ENCODE measurements around the gene COX7A1. TPM values are rescaled to one million over a fixed set of nuclear protein-coding genes. Genes with fewer than 3 reads are reported as not detected.
"Not testable (repeated sequence)": the region's sequence is repeated elsewhere in the genome, so short reads cannot be mapped to it uniquely, and the experiment has no call there.

COX7A1 gene
- polyA plus RNA-seq, result 100 to 1,000 TPM in 2 of 3 donors, 10 to 100 TPM in 1; 25.9 to 132 (median 119) TPM

DNA sequence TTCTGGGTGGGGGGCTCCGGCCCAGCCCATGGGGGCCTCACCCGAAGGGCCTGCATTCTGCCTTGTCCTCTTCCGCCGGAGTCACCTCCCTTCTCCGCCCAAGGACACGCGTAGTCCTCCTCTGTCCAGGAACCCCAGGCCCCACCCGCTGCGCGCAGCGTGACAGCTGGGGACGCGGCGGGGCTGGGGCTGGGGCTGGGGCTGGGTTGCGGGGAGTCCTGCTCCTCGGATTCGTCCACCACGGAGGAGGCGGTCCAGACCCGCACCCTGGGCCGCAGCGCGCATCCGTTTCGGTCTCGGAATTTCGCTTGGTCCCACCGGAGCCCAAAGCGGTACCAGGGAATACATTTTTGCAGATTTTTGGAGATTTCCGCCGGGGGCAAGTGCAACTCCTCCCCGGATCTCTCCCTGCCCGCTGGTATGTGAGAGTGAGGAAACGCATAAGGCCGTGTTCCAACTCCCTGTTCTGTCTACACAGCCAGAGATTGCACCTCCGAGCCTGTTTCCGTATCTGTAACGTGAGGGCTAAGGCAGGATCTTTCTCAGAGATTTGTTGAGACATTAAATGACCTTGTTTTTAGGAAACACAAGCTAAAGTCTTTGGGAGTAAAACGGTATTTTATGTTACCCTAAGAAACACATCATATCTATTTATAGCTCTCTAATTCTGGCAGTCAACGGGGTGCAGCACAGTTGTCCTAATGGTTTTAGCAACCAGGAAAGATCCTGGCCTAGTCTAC, at the start of gene COX7A1:
COX7A1 (minus strand) TSS at position 96 of the 740 bp plus-strand sequence; CDS start at position 56, 40 bp downstream.
- 12 to 58% (median 23%) methylated on average over 40 of the region's 40 CpGs for WGBS, 3 donors

DNA sequence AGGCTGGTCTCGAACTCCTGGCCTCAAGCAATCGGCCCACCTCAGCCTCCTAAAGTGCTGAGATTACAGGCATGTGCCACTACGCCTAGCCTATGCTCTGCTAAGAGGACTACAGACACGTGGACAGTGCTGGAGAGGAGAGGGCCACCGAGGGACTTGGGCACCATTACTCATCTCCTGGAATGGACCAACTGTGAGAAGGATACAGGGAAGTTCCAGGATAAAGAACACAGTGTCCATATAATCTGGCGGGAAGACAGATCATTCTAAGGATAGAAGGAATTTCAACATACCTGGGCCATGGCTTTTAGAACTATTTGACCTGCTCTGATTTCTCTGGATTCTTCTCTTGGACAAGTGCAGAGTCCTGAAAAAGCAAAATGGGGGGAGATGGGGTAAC, 49.4 kb upstream of the COX7A1 start:
- 85 to 93% (median 92%) methylated on average over 6 of the region's 6 CpGs for WGBS, 3 donors
- H3K27ac ChIP-seq (ENCODE audit: low read depth, low read length), result no peak overlapping the region

More for the DNA sequence above, at the start of gene COX7A1:
- H3K27ac ChIP-seq (ENCODE audit: low read depth, low read length), result peak within 1 kb of the TSS; percentile 35

GRCh38 chr19:36198119-36198518, 45.9 kb upstream of the COX7A1 start:
- H3K27ac ChIP-seq (ENCODE audit: low read depth, low read length), result no peak overlapping the region
- 85 to 93% (median 91%) methylated on average over 2 of the region's 2 CpGs for WGBS, 3 donors

GRCh38 chr19:36196249-36196648, 44.0 kb upstream of the COX7A1 start:
- 90 to 100% (median 99%) methylated on average over 2 of the region's 2 CpGs for WGBS, 3 donors
- H3K27ac ChIP-seq (ENCODE audit: low read depth, low read length), result no peak overlapping the region

- 92 to 94% (median 94%) methylated on average over 5 of the region's 5 CpGs for WGBS, 3 donors
- H3K27ac ChIP-seq (ENCODE audit: low read depth, low read length), result not testable (repeated sequence)
These were observed 34.5 kb upstream of the COX7A1 start for GRCh38 chr19:36186722-36187121.

GRCh38 chr19:36183245-36183628, 31.0 kb upstream of the COX7A1 start:
- WGBS, 3 donors, result 85 to 88% (median 86%) methylated on average over 10 of the region's 10 CpGs

GRCh38 chr19:36182612-36183244, 30.5 kb upstream of the COX7A1 start:
- no peak overlapping the region for H3K27ac ChIP-seq (ENCODE audit: low read depth, low read length)
- 88 to 90% (median 89%) methylated on average over 17 of the region's 17 CpGs for WGBS, 3 donors

More at GRCh38 chr19:36183245-36183628, 31.0 kb upstream of the COX7A1 start:
- no peak overlapping the region for H3K27ac ChIP-seq (ENCODE audit: low read depth, low read length)

DNA sequence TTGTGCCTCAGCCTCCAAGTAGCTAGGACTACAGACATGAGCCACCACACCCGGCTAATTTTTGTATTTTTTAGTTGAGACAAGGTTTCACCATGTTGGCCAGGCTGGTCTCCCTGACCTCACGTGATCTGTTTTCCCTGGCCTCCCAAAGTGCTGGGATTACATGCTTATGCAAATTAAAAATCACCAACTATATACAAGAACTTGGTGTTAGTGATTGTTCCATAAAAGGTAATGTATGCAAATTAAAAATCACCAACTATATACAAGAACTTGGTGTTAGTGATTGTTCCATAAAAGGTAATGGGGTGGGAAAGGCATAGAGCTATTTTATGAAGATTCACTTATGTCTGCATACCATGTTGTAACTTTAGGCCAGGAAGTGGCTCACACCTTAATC, 26.8 kb upstream of the COX7A1 start:
- H3K27ac ChIP-seq (ENCODE audit: low read depth, low read length), result not testable (repeated sequence)
- 44 to 64% (median 56%) methylated on average over 2 of the region's 2 CpGs for WGBS, 3 donors

- 73 to 87% (median 81%) methylated on average over 7 to 8 of the region's 8 CpGs for WGBS, 3 donors
These were observed 21.6 kb upstream of the COX7A1 start for GRCh38 chr19:36173846-36174245.

GRCh38 chr19:36172852-36173251, 20.6 kb upstream of the COX7A1 start:
- H3K27ac ChIP-seq (ENCODE audit: low read depth, low read length), result no peak overlapping the region
- WGBS, 3 donors, result 82 to 96% (median 94%) methylated on average over 5 of the region's 5 CpGs

More at GRCh38 chr19:36173846-36174245, 21.6 kb upstream of the COX7A1 start:
- not testable (repeated sequence) for H3K27ac ChIP-seq (ENCODE audit: low read depth, low read length)

DNA sequence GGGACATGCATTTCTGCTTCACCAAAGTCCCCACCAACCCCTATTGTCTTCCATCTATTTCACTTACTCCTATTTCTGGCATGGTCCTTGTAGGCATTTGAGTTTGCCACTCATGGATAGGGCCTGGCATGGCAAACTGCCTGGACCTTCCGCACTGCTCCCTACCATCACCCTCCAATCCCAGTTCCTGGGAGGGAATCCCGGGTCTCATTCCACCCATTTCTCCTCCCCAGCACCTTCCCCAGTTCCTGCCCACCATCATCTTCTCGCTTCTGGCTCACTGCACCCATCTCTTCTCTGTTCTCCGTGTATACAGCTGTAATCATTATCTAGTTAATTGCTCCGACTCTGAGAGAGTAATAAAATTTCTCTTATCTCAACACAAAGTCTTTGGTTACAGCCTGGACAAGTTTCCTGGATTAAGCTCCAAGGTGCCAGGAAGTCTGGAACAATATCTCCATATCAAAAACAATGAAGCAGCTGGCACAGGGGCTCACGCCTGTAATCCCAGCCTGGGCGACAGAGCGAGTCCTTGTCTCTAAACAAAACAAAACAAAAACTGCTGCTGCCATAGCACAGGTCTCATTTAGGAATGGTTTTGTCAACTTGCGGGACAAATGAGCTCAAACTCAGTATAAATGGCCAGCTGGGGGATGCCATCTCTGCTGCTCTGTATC, 17.0 kb upstream of the COX7A1 start:
- H3K27ac ChIP-seq (ENCODE audit: low read depth, low read length), result no peak overlapping the region
- WGBS, 3 donors, result 48 to 68% (median 60%) methylated on average over 9 of the region's 9 CpGs

- H3K27ac ChIP-seq (ENCODE audit: low read depth, low read length), result no peak overlapping the region
- 89 to 96% (median 95%) methylated on average over 12 of the region's 12 CpGs for WGBS, 3 donors
These were observed 11.6 kb upstream of the COX7A1 start for GRCh38 chr19:36163813-36164212.

GRCh38 chr19:36160821-36161596, 8.8 kb upstream of the COX7A1 start:
- WGBS, 3 donors, result 90 to 95% (median 92%) methylated on average over 7 of the region's 7 CpGs

GRCh38 chr19:36153126-36153525, 879 bp upstream of the COX7A1 start:
- 91 to 95% (median 93%) methylated on average over 10 of the region's 10 CpGs for WGBS, 3 donors
- H3K27ac ChIP-seq (ENCODE audit: low read depth, low read length), result no peak overlapping the region

More at GRCh38 chr19:36160821-36161596, 8.8 kb upstream of the COX7A1 start:
- H3K27ac ChIP-seq (ENCODE audit: low read depth, low read length), result no peak overlapping the region

DNA sequence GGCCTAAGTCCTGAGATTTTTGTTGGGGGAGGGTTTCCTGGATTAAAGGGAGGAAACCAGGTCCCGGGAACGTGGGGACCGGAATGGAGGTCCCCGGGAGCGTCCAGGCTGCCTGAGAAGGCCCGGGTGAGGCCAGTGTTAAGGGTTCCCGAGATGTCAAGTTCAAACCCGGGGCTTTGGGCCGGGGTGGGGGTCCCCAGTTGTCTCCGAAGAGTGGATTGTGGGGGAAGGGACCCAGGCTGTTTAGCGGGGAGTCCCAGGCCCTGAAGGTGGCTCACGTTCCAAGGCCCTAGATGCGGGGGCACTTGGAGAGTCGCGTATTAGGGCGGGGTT, 262 bp downstream of the COX7A1 start:
- WGBS, 3 donors, result 28 to 60% (median 32%) methylated on average over 15 to 16 of the region's 16 CpGs
- H3K27ac ChIP-seq (ENCODE audit: low read depth, low read length), result peak overlapping the region; percentile 35

DNA sequence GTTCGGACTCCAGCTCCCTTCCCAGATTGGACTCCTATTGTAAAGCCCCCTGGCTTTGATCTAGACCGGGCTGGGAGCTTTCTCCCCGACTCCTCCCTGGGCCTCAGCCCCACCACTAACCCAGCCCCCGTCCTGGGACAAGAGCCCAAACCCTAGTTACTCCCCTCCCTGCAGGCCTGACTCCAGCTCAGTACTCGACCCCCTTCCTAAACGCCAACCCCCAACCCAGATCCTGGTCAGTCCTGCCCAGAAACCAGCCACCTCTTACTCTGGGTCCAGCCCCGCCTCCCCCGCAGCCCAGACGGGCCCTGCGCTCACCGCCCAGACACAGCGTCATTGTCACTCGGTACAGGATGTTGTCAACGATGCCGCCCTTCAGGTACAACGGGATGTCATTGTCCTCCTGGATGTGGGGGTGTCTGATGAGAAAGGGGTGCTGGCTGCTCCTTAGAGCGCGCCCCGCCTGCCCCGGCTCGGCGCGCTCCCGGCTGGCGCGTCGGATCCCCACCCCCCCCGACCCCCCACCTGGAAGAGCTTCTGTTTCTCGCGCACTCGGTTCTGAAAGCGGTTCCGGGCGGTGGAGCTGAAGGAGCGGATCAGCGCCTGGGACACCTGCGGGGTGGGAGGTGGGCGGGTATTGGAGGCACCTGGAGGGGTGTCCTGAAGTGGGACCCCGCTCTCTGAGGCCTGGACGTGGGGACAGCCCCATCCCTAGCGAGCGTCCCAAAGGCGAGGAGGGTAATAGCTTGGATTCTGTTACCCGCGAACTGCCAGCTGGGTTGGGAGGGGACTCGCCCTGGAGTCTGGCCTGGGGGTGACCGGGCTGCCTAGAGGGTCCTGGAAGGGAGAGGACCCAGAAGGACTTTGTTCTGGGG, 866 bp downstream of the COX7A1 start:
- H3K27ac ChIP-seq (ENCODE audit: low read depth, low read length), result peak overlapping the region; percentile 35
- 48 to 65% (median 51%) methylated on average over 42 to 47 of the region's 47 CpGs for WGBS, 3 donors

DNA sequence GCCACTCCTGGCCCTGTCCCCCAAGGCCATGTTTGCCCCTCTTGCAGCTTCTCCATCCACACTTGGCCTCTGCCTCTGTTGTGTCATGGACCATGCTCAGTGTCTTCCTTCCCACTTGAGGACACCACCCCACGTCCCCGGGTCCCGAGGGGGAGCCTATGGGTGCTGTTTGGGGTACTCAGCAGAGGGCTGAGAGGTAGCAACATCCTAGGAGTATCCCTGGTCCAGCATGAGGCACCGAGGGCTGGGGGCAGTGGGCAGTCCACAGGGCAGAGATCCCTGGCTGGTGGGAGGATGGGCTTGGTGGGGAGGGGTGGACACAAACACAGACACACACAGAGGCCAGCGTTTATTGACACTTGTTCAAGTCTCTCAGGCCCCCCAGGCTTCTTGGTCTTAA, 1.7 kb downstream of the COX7A1 start:
- H3K27ac ChIP-seq (ENCODE audit: low read depth, low read length), result no peak overlapping the region
- 56 to 65% (median 59%) methylated on average over 5 of the region's 5 CpGs for WGBS, 3 donors
